NCI-H146 (cell line): Measurements from ENCODE around the gene AGAP5.

ENCODE experiments used
- DNase-seq: peaks from one replicate; lab custom pipeline; 2025; lab: John Stamatoyannopoulos, UW

Gene AGAP5

DNA sequence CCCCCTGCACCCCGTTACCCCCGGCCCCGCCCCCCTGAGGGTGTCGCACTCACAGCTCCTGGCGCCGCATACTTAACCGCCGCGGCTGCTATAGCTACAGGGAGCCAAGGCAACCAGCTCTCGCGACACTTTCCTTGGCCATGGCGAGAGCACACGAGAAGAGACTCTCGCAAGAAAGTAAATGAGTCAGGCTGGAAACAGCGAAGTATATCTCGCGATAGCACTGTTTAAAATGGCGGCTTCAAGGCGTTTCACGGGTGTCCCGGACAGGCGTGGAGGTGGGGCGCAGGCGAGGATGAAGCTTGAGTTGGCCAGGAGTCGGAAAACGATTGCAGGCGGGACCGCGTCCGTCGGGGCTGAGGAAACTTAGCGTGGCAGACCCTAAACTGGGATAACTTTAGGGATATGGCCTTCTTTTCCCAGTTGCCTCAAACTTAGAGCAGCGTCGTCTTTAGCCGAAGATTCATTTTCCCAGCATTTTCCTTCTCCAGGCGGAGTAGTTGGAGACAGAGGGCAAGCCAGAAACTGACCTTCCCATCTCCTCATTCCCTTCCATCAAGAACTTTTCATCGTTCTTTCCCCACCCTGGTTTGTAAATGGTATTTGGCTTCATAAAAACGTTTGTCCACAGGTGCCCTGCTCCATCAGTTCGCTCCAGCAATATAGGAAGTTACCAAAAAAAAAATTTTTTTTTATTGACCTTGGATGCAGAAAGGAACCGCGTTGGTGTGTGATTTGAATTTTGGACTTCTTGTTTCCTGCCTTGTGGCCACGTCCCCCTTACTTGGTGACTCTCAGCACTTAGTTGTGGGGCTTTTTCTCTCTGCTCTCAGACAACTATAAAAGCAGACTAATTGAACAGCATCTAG, 71.8 kb downstream of the AGAP5 start:
- DNase-seq = peak; percentile 96

DNA sequence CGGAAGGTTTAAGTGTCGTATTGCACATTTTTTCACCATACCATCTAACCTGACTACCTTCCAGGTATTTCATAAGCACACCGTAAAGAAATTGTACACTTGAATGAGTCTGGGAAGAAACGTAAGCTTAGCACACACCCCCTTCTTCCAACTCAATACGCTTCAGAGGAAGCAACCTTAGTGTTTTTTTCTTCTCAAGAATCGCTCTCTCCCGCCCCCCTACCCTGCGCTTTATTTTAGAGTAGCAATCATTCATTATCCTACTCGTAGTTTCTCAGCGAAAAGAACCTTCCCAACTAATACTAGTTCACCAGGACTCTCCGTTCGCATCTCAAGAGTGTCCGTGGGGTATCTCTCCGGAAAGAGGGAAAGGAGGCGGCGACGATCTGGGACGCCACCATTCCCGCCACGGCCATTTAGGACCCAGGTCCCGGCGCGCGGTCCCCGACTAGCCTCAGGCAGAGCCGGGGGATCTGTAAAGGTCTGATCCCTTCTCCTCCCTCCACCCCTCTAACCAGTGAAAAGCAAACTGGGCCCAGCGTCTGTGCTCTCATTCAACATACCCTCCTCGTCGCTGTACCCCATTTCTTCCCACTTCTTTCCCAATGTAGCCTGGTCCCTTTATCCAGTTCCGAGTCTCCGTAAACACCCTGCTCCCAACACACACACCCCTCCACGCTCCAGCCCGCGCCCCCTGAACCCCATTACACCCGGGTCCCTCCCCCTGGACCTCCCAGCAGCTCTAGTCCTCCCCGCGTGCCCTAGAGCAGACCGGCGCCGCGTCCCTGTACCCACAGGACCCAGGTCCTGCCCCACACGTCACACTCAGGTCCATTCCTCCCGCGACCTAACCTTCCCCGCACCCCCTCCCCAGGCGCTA, 72.7 kb downstream of the AGAP5 start:
- DNase-seq = peak; percentile 64
